Mucosa of descending colon (tissue), 3 donors: ENCODE results near the gene USP44. TPM values are rescaled to one million over a fixed set of nuclear protein-coding genes. Genes with fewer than 3 reads are reported as not detected.

Experiments used
- ATAC-seq: fragments of 200-7000 bp; cut with Tn5 transposase; one replicate; pipeline ENCODE4 v1.9.1; 2020; ENCODE audit warnings: mild to moderate bottlenecking, moderate library complexity
- DNase-seq, 3 donors: peaks; one replicate each; pipeline ENCODE4 v3.0.0-alpha.2; 2020
- H3K36me3 ChIP-seq: fragments of 200-600 bp; one replicate; pipeline ENCODE4 v1.8.0; 2021; ENCODE audit warnings: low read depth, mild to moderate bottlenecking
- H3K4me1 ChIP-seq: fragments of 200-600 bp; one replicate; pipeline ENCODE4 v1.8.0; 2021; ENCODE audit warnings: low read depth, mild to moderate bottlenecking
- H3K4me3 ChIP-seq: fragments of 200-600 bp; one replicate; pipeline ENCODE4 v1.8.0; 2021; ENCODE audit warnings: mild to moderate bottlenecking
- H3K9me3 ChIP-seq: fragments of 200-600 bp; one replicate; pipeline ENCODE4 v1.8.0; 2021; ENCODE audit warnings: mild to moderate bottlenecking
- intact Hi-C, 2 donors: fragments of 100-400 bp; cut with DNase I in 1 of 2; cut with micrococcal nuclease in 1 of 2; formaldehyde crosslinking; loops; one replicate each; pipeline versions ENCODE4 v1.11.0 to v1.11.1; 2022; cut with DNase I, micrococcal nuclease
- total RNA-seq, 3 donors: library from RNA; stranded (reverse); fragmentation: NEBNext Ultra II Directional in 2 of 3; extraction: Animal tissue kit (Norgen Biotek cat#: 25700) in 2 of 3; gene quantifications; one replicate each; pipeline versions ENCODE4 v1.2.1 to v1.2.4, GENCODE V29; 2021 to 2023
- TF ChIP-seq, protein P1 (sequence below): fragments of 200-600 bp; IDR thresholded peaks from one replicate; pipeline ENCODE4 v1.8.0; 2022; ENCODE audit warnings: antibody characterized with exemption, mild to moderate bottlenecking
- donor health status: DM: no; HTN: no; CAD: no; lungs with moderate emphysema.
- donor health status: DM: no; HTN: no; CAD: no.
- donor health status: DM: no; HTN: yes; CAD: no.

USP44 gene
- total RNA-seq, 3 donors from 2014 or later: 0.20 to 1.7 (median 0.53) TPM

DNA sequence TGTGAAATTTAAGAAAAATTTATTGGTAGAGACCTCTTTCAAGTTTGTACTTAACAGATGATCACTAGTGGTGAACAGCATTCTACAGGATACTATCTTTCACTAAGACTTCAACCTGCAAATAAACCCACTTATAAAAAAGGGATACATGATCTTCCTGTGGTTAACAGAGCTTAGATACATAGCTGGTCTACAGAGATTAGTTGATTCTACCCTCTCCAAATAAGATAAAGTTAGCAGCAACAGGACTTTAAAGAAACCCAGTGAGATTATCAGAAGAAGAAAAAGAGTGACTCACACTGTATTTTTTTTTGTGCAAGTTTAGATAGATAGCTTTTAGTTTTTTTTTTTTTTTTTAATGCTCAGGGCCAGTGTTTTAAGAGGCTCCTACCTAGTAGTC lies 34.5 kb downstream of the USP44 start:
- Histone ChIP-seq H3K4me3 (no peak overlapping the region), H3K36me3 (peaks cover 17% of the 10 kb centered on the region), H3K9me3 (no peaks in the 10 kb centered on the region), H3K4me1 (no peaks in the 10 kb centered on the region)
- no peak for ATAC-seq
- TF ChIP-seq, protein P1, sequence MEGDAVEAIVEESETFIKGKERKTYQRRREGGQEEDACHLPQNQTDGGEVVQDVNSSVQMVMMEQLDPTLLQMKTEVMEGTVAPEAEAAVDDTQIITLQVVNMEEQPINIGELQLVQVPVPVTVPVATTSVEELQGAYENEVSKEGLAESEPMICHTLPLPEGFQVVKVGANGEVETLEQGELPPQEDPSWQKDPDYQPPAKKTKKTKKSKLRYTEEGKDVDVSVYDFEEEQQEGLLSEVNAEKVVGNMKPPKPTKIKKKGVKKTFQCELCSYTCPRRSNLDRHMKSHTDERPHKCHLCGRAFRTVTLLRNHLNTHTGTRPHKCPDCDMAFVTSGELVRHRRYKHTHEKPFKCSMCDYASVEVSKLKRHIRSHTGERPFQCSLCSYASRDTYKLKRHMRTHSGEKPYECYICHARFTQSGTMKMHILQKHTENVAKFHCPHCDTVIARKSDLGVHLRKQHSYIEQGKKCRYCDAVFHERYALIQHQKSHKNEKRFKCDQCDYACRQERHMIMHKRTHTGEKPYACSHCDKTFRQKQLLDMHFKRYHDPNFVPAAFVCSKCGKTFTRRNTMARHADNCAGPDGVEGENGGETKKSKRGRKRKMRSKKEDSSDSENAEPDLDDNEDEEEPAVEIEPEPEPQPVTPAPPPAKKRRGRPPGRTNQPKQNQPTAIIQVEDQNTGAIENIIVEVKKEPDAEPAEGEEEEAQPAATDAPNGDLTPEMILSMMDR: no peak
- no peak for DNase-seq
- intact Hi-C loops: no loop called here

DNA sequence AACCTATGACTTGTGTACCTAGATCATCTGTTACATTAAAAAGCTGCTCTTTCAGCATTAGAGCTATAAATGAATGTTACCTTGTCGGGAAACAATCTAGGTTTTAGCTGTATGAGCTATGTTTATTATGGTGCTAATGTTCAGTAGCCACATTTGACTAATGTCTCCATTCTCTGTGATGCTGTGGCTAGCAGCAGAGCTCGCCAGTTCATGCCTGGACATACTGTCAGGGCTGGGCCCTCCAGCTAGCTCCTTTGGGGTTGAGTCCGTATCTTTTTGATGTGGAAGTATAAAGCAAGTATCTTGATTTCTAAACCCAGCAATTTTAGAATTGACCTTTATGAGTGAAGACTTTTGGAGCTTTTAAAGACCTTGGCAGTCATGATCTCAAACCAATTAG lies 36.1 kb downstream of the USP44 start:
- ATAC-seq (no peak), DNase-seq (no peak)
- no peak overlapping the region for H3K4me3 ChIP-seq
- H3K36me3 ChIP-seq: peaks cover 17% of the 10 kb centered on the region
- TF ChIP-seq, protein P1: no peak
- H3K4me1 ChIP-seq: no peaks in the 10 kb centered on the region
- H3K9me3 ChIP-seq: no peaks in the 10 kb centered on the region
- intact Hi-C loops: no loop called here

DNA sequence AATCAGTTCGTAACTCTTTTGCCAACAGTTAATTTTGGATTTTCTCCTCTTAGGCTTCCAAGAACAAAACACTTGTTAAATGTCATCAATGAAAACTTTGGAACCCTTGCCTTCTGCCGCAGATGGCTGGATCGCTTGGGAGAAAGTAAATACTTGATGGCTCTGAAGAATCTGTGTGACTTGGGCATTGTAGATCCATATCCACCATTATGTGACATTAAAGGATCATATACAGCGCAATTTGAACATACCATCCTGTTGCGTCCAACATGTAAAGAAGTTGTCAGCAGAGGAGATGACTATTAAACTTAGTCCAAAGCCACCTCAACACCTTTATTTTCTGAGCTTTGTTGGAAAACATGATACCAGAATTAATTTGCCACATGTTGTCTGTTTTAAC lies 37.7 kb downstream of the USP44 start:
- Histone ChIP-seq H3K4me1 (no peaks in the 10 kb centered on the region), H3K36me3 (peaks cover 17% of the 10 kb centered on the region), H3K4me3 (no peak overlapping the region), H3K9me3 (no peaks in the 10 kb centered on the region)
- ATAC-seq (no peak), DNase-seq (no peak)
- TF ChIP-seq, protein P1: no peak
- intact Hi-C loops: no loop called here

DNA sequence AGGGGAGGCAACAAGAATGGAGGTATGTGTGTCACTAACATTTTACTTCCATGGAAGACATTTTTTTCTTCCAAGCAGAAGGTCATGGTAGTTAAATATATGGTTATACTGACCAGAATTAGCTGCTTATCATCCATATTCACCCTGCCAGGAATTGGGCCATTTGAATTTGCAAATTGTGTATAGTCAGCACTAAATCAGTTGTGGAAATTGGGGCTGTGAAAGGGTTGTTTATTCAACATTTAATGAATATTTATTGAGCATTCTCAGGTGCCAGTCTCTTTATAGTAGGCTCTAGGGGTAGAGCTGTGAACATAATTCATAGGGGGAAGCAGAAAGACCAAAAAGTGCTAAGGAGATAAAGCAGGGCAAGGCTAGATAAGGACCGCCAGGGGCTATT lies 39.3 kb downstream of the USP44 start:
- Histone ChIP-seq H3K9me3 (no peaks in the 10 kb centered on the region), H3K4me3 (no peak overlapping the region), H3K4me1 (no peaks in the 10 kb centered on the region), H3K36me3 (peaks cover 17% of the 10 kb centered on the region)
- intact Hi-C loops: no loop called here
- TF ChIP-seq, protein P1: no peak
- DNase-seq (no peak), ATAC-seq (no peak)

DNA sequence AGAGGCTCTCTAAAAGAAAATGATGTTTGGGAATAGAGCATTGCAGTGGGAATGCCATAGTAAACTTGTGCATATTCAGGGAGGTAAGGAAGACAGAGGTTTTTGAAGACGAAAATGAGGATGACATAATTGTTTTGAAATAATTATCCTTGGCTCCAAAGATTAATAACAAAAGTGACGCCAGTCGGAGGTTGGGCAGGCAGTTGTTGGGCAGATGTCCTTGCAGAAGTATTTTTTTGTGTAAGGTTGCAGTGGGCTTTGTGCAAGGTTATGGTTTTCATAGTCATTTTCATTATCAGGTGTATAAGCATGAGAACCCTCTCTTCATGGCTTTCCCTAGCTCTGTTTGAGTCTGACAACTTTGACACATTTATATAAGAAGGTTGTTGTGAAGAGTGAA lies 42.0 kb downstream of the USP44 start:
- no peak for ATAC-seq
- no peaks in the 10 kb centered on the region for H3K4me1 ChIP-seq
- no peaks in the 10 kb centered on the region for H3K9me3 ChIP-seq
- H3K36me3 ChIP-seq: peaks cover 17% of the 10 kb centered on the region
- no peak for DNase-seq
- H3K4me3 ChIP-seq: no peak overlapping the region
- TF ChIP-seq, protein P1: no peak
- intact Hi-C loops: no loop called here
